ENCODE measurements around the gene ATP2A2.
"Not testable (repeated sequence)": the region's sequence is repeated elsewhere in the genome, so short reads cannot be mapped to it uniquely, and the experiment has no call there.

The ATP2A2 gene

GRCh38 chr12:110370732-110371231 is 89.7 kb downstream of the ATP2A2 start:
- no peak for DNase-seq

DNA sequence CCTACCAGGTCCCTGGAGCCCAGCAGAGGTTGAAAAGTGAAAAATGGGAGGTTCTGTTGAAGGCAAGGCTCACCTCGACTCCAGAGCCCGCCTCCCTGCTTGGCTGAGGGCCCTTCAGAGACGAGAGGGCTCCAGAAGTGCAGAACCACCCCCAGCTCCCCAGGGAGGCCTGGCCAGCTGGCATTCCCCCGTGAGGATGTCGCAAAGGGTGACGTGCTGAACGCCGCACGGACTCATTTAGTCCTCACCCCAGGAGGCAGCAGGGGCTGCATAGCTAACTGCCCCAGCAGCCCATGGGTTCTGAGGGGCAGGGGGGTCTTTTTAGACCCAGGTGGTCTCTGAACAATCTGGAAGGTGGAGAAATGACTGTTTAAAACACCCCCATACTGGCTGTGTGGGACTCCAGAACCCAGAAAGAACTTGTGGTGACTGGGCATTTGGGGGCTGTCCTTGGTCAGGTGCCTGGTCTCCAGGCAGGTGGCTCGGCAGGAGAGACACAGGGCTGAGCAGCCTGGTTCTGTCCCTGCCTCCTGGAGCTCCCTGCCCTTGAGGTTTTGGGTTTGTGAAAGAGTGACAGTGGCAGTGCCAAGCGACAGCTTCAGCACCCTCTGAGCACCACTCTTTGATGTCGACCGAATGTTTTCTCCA is 90.5 kb downstream of the ATP2A2 start:
- no peak for DNase-seq

GRCh38 chr12:110372056-110372425 is 91.0 kb downstream of the ATP2A2 start:
- DNase-seq, result no peak

DNA sequence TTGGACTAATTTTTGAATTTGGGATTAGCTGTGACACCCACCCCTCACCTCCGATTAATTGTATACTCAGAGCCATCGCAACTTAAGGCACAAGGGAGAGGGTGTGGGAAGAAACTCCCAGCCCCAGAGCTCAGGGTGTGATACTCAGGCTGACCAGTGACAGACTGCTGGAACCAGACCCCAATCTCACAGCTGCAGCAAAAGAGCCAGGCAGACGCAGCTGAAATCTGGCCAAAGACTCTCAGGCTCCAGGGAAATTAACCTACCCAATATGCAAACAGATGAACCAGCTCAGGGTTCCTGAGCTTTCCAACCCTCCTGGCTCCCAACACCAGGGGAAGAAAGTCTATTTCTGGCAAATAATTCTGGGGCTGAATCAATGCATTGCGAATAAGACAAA is 92.0 kb downstream of the ATP2A2 start:
- DNase-seq, result no peak

GRCh38 chr12:110373425-110373824 is 92.4 kb downstream of the ATP2A2 start:
- DNase-seq, result no peak

DNA sequence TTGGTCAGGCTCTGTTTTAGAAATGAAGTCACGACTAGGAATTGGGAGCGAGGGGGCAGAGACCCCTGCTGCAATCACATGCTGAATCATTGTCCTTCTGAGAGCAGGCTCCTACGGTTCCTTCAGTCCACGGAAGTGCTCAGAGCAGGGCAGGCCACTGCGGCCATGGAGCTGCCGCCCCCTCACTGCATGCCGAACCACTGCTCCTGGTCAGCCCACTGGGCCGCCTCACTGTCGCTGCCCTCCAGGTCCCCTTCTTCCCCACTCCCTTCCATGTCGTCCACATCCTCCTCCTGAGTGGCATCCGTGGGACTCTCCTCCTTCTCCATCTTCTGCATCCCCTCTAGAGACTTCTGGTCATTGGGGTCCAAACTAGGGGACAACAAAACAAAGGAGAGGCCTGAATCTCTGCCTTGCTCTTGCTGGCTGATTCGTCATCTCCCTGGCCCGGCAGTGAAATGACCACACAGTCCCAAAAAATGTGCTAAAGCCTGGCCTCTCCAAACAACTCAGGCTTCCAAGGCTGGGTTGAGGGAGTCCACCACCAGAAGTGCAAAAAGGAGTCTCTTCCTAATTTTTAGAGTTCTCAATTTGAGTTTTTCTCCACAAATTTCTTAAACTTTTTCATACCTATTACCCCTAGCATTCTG is 93.0 kb downstream of the ATP2A2 start:
- DNase-seq, result no peak

- DNase-seq, result not testable (repeated sequence)
Observed at GRCh38 chr12:110378131-110378790, 97.2 kb downstream of the ATP2A2 start.

- no peak for DNase-seq
Observed at GRCh38 chr12:110379197-110379596, 98.2 kb downstream of the ATP2A2 start.

DNA sequence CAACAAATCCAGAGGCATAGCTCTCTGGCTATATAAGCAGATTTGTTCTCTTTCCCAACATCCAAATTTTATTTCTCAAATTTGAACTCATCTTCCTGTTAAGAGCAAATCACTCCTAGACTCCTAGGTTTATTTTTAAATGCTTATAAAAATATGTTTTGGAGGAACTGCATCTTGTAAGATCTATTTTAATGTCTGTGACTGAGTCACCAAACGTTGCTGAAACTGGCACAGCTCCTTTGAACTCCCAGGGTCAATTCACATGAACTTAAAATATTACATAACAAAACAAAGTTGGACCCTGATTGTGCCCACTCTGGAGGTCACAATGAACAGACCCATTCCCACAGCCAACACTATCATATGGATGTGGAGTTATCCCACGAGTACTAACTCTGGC is 98.6 kb downstream of the ATP2A2 start:
- no peak for DNase-seq

DNA sequence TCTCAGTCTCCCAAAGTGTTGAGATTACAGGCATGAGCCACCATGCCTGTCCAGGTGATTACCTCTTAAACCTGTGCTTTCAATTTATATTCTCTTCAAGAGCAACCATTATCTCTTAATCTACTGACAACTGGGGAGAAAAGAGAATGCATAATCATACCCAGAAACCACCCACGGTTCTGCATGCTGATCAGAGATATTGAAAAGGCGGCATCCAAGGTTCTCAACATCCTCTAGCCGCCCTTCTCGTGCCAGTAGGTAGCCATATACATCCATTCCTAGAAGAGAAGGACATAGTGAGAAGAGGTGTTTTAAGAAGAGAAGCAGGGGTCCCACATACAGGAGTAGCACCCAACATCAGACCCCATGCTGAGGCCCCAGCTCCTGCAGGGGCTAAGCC is 101.6 kb downstream of the ATP2A2 start:
- DNase-seq, result no peak

All from EL (cell line).